Epithelial cell of esophagus (primary cell): Measurements from ENCODE around the gene CYP19A1.

Experiments used
- DNase-seq: peaks from one replicate; pipeline ENCODE4 v3.0.0; 2010; ENCODE audit warnings: low read depth
- H3K4me3 ChIP-seq: 2 replicates; pipeline ENCODE4 v1.5.1; 2011; ENCODE audit warnings: mild to moderate bottlenecking, low read length, control low read depth
- TF ChIP-seq, protein P1 (sequence below): IDR thresholded peaks from 2 replicates; pipeline ENCODE4 v1.5.1; 2011; ENCODE audit warnings: low read depth, mild to moderate bottlenecking, low read length, control low read depth, inconsistent platforms; ENCODE audit not compliant: insufficient read depth; ENCODE audit errors: missing control alignments

CYP19A1 gene

DNA sequence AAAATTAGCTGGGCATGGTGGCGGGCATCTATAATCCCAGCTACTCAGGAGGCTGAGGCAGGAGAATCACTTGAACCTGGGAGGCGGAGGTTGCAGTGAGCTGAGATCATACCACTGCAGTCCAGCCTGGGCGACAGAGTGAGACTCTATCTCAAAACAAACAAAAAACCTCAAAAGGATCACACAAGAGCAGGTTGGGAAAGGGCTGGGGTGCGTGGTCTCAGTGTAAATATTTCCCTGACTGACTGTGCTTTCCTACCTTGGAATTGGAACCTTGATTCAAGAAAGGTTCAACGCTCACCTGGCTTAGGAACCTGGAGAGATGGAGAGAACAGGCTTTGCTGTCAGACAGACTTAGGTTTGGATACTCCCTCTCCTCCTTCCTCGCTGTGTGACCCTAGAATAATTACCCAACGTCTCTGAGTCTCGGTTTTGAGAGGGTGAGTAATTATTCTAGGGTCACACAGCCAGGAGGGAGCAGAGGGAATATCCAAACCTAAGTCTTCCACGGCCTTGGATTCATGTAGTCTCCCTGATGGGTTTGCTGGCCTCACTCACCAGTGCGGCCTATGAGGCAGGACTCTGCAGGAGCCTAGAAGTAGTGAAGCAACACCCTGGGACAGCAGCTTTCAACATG lies 24.6 kb downstream of the CYP19A1 start:
- TF ChIP-seq, protein P1, sequence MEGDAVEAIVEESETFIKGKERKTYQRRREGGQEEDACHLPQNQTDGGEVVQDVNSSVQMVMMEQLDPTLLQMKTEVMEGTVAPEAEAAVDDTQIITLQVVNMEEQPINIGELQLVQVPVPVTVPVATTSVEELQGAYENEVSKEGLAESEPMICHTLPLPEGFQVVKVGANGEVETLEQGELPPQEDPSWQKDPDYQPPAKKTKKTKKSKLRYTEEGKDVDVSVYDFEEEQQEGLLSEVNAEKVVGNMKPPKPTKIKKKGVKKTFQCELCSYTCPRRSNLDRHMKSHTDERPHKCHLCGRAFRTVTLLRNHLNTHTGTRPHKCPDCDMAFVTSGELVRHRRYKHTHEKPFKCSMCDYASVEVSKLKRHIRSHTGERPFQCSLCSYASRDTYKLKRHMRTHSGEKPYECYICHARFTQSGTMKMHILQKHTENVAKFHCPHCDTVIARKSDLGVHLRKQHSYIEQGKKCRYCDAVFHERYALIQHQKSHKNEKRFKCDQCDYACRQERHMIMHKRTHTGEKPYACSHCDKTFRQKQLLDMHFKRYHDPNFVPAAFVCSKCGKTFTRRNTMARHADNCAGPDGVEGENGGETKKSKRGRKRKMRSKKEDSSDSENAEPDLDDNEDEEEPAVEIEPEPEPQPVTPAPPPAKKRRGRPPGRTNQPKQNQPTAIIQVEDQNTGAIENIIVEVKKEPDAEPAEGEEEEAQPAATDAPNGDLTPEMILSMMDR: no peak
- H3K4me3 ChIP-seq: no peak overlapping the region
- DNase-seq: no peak

DNA sequence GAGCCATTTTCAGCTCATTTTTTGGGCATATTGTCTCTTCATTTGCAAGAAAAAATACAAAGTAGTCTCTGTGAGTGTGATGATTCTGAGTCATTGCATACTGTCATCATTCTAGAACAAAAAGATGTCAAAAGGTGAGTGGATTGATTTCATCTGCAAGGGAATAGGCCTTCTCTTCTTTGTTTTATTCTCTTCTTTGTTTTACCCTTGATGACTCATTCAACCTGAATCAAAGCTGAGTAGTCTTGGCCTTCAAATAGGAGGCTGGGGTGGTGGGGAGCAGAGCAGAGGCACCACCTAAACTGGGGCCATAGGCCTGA lies 25.4 kb downstream of the CYP19A1 start:
- peak; percentile 72 for DNase-seq
- H3K4me3 ChIP-seq: no peak overlapping the region
- TF ChIP-seq, protein P1: no peak

DNA sequence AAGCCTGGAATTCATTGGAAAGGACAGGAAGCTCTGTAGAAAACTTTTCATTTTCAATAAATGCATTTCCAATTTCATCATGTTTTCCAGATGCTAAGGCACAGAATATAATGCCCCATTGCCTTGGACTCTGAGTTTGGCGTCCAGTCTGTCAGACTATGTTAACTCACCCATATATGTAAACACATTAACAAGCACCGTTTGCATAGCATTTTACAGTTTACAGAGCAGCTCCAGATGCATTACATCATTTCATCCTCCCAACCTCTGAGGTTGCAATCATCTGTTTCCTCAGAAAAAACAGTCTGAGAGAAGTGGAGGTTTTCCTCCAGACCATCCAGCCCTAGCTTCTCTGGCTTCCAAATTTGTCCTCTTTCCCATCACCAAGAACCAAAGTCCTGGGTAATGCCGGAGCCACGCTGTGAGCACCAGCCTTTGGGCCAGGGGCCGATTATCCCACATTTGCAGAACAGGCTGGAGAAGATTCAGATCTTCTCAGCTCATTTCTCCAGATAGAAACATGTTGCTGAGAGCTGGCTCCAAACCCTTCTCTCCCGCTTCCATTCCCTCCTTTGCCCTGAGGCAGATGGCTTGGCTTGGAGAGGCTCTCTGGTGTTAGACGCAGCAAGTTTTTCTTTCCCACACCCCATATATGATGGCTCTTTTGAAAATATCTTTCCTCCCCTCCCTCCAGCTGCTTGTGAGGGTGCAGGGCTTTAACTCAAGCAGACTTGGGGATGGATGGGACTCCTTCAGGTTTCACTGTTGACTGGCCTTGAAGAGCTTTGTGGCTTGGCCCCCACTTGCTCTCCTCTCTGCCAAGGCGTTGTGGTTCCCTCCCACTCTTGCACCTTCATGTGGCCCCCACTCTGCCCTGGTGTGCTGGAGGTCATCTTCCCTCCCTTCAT lies 26.0 kb downstream of the CYP19A1 start:
- H3K4me3 ChIP-seq: no peak overlapping the region
- no peak for DNase-seq
- TF ChIP-seq, protein P1: no peak

DNA sequence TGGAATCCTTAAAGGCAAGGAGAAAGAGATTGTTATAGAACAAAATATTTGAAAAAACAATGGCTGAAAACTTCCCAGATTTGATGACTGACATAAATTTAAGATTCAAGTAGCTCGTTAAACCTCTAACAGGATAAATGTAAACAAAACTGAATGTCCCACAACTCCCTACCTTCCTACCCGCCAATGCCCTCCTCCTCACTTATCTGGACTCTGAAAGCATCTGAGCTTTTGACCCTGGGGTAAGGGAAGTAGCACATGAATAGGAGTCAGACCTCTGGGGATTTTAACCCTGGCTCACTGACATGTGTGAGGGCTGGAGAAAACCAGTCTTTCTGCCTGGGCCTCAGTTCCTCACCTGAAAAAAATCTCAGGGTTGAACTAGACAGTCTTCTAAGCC lies 26.9 kb downstream of the CYP19A1 start:
- TF ChIP-seq, protein P1: no peak
- DNase-seq: no peak
- no peak overlapping the region for H3K4me3 ChIP-seq

DNA sequence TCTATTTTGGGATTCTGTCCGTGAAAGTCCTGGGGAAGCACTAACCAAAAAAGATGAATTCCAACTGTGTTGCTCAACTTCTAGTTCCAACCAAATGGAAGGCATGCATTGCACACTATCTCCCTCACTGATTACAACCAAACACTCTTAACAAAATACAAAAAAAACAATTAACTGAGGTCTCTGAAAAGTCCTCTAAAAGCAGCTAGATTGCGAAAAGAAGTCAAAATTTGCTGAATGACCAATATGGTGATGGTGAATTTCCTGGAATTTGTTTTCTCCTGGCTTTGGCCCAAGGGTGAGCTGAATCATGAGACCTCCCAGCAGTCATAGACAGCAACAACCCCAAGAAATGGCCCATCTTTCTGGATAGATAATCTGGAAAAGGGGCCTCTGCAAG lies 28.3 kb downstream of the CYP19A1 start:
- no peak overlapping the region for H3K4me3 ChIP-seq
- TF ChIP-seq, protein P1: no peak
- DNase-seq: no peak

DNA sequence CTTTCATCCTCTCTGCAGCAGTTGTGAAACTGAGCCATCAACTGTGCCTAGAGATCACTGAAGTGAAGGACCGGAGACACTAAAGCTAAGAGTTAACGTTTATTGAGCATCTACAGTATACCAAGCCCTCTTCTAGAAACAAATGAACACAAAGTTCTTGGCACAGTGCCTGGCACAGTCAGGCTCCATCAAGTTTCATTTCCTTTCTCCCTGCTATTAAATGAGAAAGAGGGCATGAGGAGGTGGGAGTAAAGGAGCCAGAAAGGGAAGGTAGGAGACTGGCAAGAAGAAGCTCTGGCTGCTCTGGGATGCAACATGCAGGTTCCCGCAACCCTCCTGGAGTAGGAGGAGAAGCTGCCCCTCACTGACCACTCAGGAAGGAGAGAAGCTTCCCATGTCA lies 30.6 kb downstream of the CYP19A1 start:
- no peak overlapping the region for H3K4me3 ChIP-seq
- no peak for DNase-seq
- TF ChIP-seq, protein P1: no peak
